H1 (cell line): ENCODE results near the gene FNDC5. TPM values are rescaled to one million over a fixed set of nuclear protein-coding genes. Genes with fewer than 3 reads are reported as not detected.

Experiments used
- CTCF ChIA-PET: fragments of 300-600 bp; sonication (Branson Sonifier 250); formaldehyde crosslinking; loops from one replicate; lab custom pipeline; 2021; ENCODE audit not compliant: partially characterized antibody; lab: Charles Lee
- POLR2A ChIA-PET: fragments of 300-600 bp; sonication (Branson Sonifier 250); formaldehyde crosslinking; loops from one replicate; lab custom pipeline; 2021; ENCODE audit warnings: inconsistent platforms; ENCODE audit not compliant: partially characterized antibody; lab: Charles Lee
- DNase-seq, 2 experiments: peaks; one replicate each; pipeline versions ENCODE4 v3.0.0 to v3.0.0-alpha.2; 2010 to 2022; ENCODE audit warnings: low spot score in 2 of 2, low read depth in 1 of 2, mixed read lengths in 1 of 2
- FAIRE-seq: peaks from 2 replicates; lab custom pipeline; 2011; peaks lifted over from hg19 to GRCh38; lab: Jason Lieb, UNC
- H2AFZ ChIP-seq: 2 replicates; pipeline ENCODE4 v1.8.1; 2012; ENCODE audit warnings: low read length, inconsistent platforms
- H2AK5ac ChIP-seq: 2 replicates; pipeline ENCODE4 v1.6.1; 2013; ENCODE audit warnings: low read depth, low read length
- H2BK120ac ChIP-seq: replicated peaks from 2 replicates; pipeline ENCODE3; 2013; ENCODE audit warnings: low read depth, low read length, inconsistent platforms
- H2BK12ac ChIP-seq: 2 replicates; pipeline ENCODE4 v1.6.1; 2013; ENCODE audit warnings: low read depth, low read length
- H2BK15ac ChIP-seq: 2 replicates; pipeline ENCODE4 v1.6.1; 2013; ENCODE audit warnings: low read length
- H2BK20ac ChIP-seq: 2 replicates; pipeline ENCODE4 v1.6.1; 2013; ENCODE audit warnings: low read length
- H2BK5ac ChIP-seq: 2 replicates; pipeline ENCODE4 v1.6.1; 2013; ENCODE audit warnings: low read depth, low read length
- H3K14ac ChIP-seq: 2 replicates; pipeline ENCODE4 v1.6.1; 2013; ENCODE audit warnings: inconsistent platforms; ENCODE audit not compliant: insufficient read length
- H3K18ac ChIP-seq: 2 replicates; pipeline ENCODE4 v1.6.1; 2013; ENCODE audit warnings: low read length; ENCODE audit errors: extremely low read depth
- H3K23ac ChIP-seq: 2 replicates; pipeline ENCODE4 v1.6.1; 2013; ENCODE audit warnings: inconsistent platforms; ENCODE audit not compliant: insufficient read length
- H3K23me2 ChIP-seq: 2 replicates; pipeline ENCODE4 v1.6.1; 2013; ENCODE audit warnings: low read depth, low read length
- H3K27ac ChIP-seq: 2 replicates; pipeline ENCODE4 v1.6.1; 2011; ENCODE audit warnings: low read depth, low read length, inconsistent platforms
- H3K27me3 ChIP-seq, 4 experiments: replicated peaks in 1 of 4; 1 replicate in 1 of 4; 2 replicates in 3 of 4; pipeline versions ENCODE4 v1.6.1 to v1.8.1; 2011 to 2013; ENCODE audit warnings: low read length in 3 of 4, mild to moderate bottlenecking in 3 of 4, inconsistent platforms in 2 of 4, mixed read lengths in 2 of 4, moderate library complexity in 1 of 4; ENCODE audit not compliant: control insufficient read depth in 3 of 4, insufficient read depth in 3 of 4; ENCODE audit errors: extremely low read depth in 1 of 4
- H3K36me3 ChIP-seq, 4 experiments: 2 replicates each; pipeline versions ENCODE4 v1.6.1 to v1.8.1; 2011 to 2013; ENCODE audit warnings: mild to moderate bottlenecking in 4 of 4, low read length in 3 of 4, moderate library complexity in 2 of 4, control low read depth in 1 of 4, inconsistent platforms in 1 of 4; ENCODE audit not compliant: insufficient read depth in 4 of 4, control insufficient read depth in 2 of 4
- H3K4ac ChIP-seq: replicated peaks from 2 replicates; pipeline ENCODE3; 2013; ENCODE audit warnings: low read length, low read depth, mixed read lengths, inconsistent platforms; ENCODE audit not compliant: insufficient read length
- H3K4me1 ChIP-seq, 4 experiments: replicated peaks in 1 of 4; 1 replicate in 1 of 4; 2 replicates in 3 of 4; pipeline versions ENCODE4 v1.6.1 to v1.8.1; 2011 to 2013; ENCODE audit warnings: low read length in 3 of 4, inconsistent platforms in 2 of 4, mixed read lengths in 1 of 4; ENCODE audit not compliant: insufficient read depth in 4 of 4, control insufficient read depth in 3 of 4
- H3K4me2 ChIP-seq, 2 experiments: 2 replicates each; pipeline versions ENCODE4 v1.6.1 to v1.8.1; 2011 to 2013; ENCODE audit warnings: low read depth in 2 of 2, low read length in 2 of 2, control low read depth in 1 of 2, inconsistent platforms in 1 of 2, mild to moderate bottlenecking in 1 of 2; ENCODE audit not compliant: insufficient read depth in 1 of 2
- H3K4me3 ChIP-seq, 4 experiments: fragments of 200-600, 300-600 bp in 1 of 4; sonication (generic), shearing (Covaris generic), sonication (Bioruptor Twin) in 1 of 4; 2 replicates each; pipeline versions ENCODE4 v1.5.1 to v1.8.1; 2011 to 2016; ENCODE audit warnings: low read length in 4 of 4, low read depth in 3 of 4, control low read depth in 2 of 4, inconsistent platforms in 2 of 4, mild to moderate bottlenecking in 2 of 4, mixed read lengths in 1 of 4, moderate library complexity in 1 of 4; ENCODE audit not compliant: insufficient read depth in 2 of 4; ENCODE audit errors: extremely low read depth in 1 of 4
- H3K56ac ChIP-seq: replicated peaks from 2 replicates; pipeline ENCODE3; 2013; ENCODE audit warnings: low read depth, mild to moderate bottlenecking, mixed read lengths, low read length, inconsistent platforms; ENCODE audit not compliant: insufficient read length
- H3K79me1 ChIP-seq: 2 replicates; pipeline ENCODE4 v1.6.1; 2013; ENCODE audit warnings: low read depth, low read length, control low read depth
- H3K79me2 ChIP-seq, 2 experiments: 2 replicates each; pipeline versions ENCODE4 v1.6.1 to v1.8.1; 2012 to 2013; ENCODE audit warnings: low read length in 2 of 2, mild to moderate bottlenecking in 2 of 2, inconsistent platforms in 1 of 2; ENCODE audit not compliant: insufficient read depth in 2 of 2, control insufficient read depth in 1 of 2
- H3K9ac ChIP-seq, 4 experiments: replicated peaks in 1 of 4; 1 replicate in 1 of 4; 2 replicates in 3 of 4; pipeline versions ENCODE4 v1.6.1 to v1.8.1; 2011 to 2013; ENCODE audit warnings: low read depth in 3 of 4, low read length in 3 of 4, control low read depth in 2 of 4, mild to moderate bottlenecking in 2 of 4, moderate library complexity in 2 of 4, inconsistent platforms in 1 of 4; ENCODE audit errors: extremely low read depth in 1 of 4
- H3K9me3 ChIP-seq, 2 experiments: 2 replicates each; pipeline versions ENCODE4 v1.6.1 to v1.8.1; 2012 to 2013; ENCODE audit warnings: mild to moderate bottlenecking in 2 of 2, moderate library complexity in 2 of 2, control low read depth in 1 of 2, inconsistent platforms in 1 of 2, low read depth in 1 of 2, low read length in 1 of 2, mixed read lengths in 1 of 2; ENCODE audit not compliant: insufficient read depth in 2 of 2
- H4K20me1 ChIP-seq, 2 experiments: replicated peaks in 1 of 2; 2 replicates each; pipeline versions ENCODE3 to v1.8.1; 2011 to 2013; ENCODE audit warnings: inconsistent platforms in 2 of 2, low read length in 2 of 2, mild to moderate bottlenecking in 1 of 2; ENCODE audit not compliant: insufficient read depth in 2 of 2, control insufficient read depth in 1 of 2
- H4K5ac ChIP-seq: 2 replicates; pipeline ENCODE4 v1.6.1; 2013; ENCODE audit warnings: low read length, low read depth, mixed read lengths, inconsistent platforms; ENCODE audit not compliant: insufficient read length
- H4K8ac ChIP-seq: 2 replicates; pipeline ENCODE4 v1.8.0; 2013; ENCODE audit warnings: mild to moderate bottlenecking, moderate library complexity, low read length, inconsistent platforms; ENCODE audit not compliant: insufficient read depth; ENCODE audit errors: extremely low read depth
- H4K91ac ChIP-seq: replicated peaks from 2 replicates; pipeline ENCODE3; 2013; ENCODE audit warnings: low read length, mixed read lengths, inconsistent platforms; ENCODE audit not compliant: insufficient read length
- CTCF ChIP-seq, 3 experiments: IDR thresholded peaks; 1 replicate in 2 of 3; 2 replicates in 1 of 3; pipeline versions ENCODE4 v1.5.1 to v1.6.1; 2011; ENCODE audit warnings: low read length in 3 of 3, mild to moderate bottlenecking in 3 of 3, inconsistent platforms in 2 of 3, low read depth in 1 of 3, moderate library complexity in 1 of 3; ENCODE audit not compliant: insufficient read depth in 1 of 3; ENCODE audit errors: control extremely low read depth in 1 of 3
- EP300 ChIP-seq, 2 experiments: IDR thresholded peaks; 1 replicate in 1 of 2; 2 replicates in 1 of 2; pipeline ENCODE4 v1.6.1; 2011 to 2012; ENCODE audit warnings: low read depth in 2 of 2, low read length in 2 of 2, mild to moderate bottlenecking in 2 of 2, borderline replicate concordance in 1 of 2, inconsistent platforms in 1 of 2, moderate library complexity in 1 of 2
- FOSL1 ChIP-seq: IDR thresholded peaks from 2 replicates; pipeline ENCODE4 v1.6.1; 2011; ENCODE audit warnings: mild to moderate bottlenecking, low read depth, low read length, moderate library complexity; ENCODE audit not compliant: insufficient read depth
- RAD21 ChIP-seq, 2 experiments: IDR thresholded peaks in 1 of 2; conservative IDR thresholded peaks in 1 of 2; 2 replicates each; pipeline ENCODE4 v1.6.1; 2011; ENCODE audit warnings: low read depth in 2 of 2, low read length in 2 of 2, improper control_type of control experiment in 1 of 2, inconsistent platforms in 1 of 2, mild to moderate bottlenecking in 1 of 2, moderate library complexity in 1 of 2
- SUZ12 ChIP-seq: fragments of 200-600 bp; sonication (generic); IDR thresholded peaks from 2 replicates; pipeline ENCODE4 v1.6.1; 2012; ENCODE audit warnings: mild to moderate bottlenecking, inconsistent platforms, low read length, moderate library complexity, mixed read lengths
- WGBS, 2 experiments: shearing (Covaris generic) in 1 of 2; methylation state at CpG; one replicate each; pipeline versions ENCODE4 v1.1.6 to v1.1.7; 2013 to 2015; ENCODE audit warnings: low lambda C conversion rate in 2 of 2, mixed read lengths in 2 of 2, inconsistent platforms in 1 of 2, low coverage in 1 of 2, missing lambda C conversion rate in 1 of 2; ENCODE audit not compliant: insufficient replicate concordance in 2 of 2, insufficient coverage in 1 of 2, insufficient read length in 1 of 2; ENCODE audit errors: extremely low coverage in 1 of 2, missing lambda C conversion rate in 1 of 2; 5-methylcytosine and 5-hydroxymethylcytosine counted together
- polyA plus RNA-seq, 7 experiments: library from polyadenylated mRNA; depleted of rRNA in 3 of 7; stranded (reverse) in 5 of 7; unstranded in 2 of 7; fragments of >200 nt in 5 of 7; fragments of 200-250 nt in 2 of 7; gene quantifications; 1 replicate in 5 of 7; 2 replicates in 1 of 7; 4 replicates in 1 of 7; pipeline versions ENCODE4 v1.2.1 to v1.2.3, GENCODE V29; 2011 to 2013; ENCODE audit warnings: missing spikeins in 2 of 7, mixed read lengths in 2 of 7
- total RNA-seq: library from RNA; stranded (reverse); fragmentation: NEBNext Ultra II Directional; extraction: Animal tissue kit (Norgen Biotek cat#: 25700); gene quantifications from 2 replicates; pipeline ENCODE4 v1.2.1, GENCODE V29; 2021

The FNDC5 gene
- total and polyA plus RNA-seq, 2 of the 8 experiments (the other 6 are each of a cell fraction or from before 2014, with no cell fraction given): 1.8 to 2.0 TPM

- H3K9me3 ChIP-seq: no peaks in the 10 kb centered on the region
- POLR2A ChIA-PET: interaction anchor here (0.6 kb wide), 1 partner anchor 58 kb away, joined by 4 read pairs; no protein-coding TSS in a partner anchor
- no peak overlapping the region for H3K9ac ChIP-seq
- H2BK15ac ChIP-seq: no peak overlapping the region
- H2BK5ac ChIP-seq: no peak overlapping the region
- H4K91ac ChIP-seq: no peak overlapping the region
- H4K20me1 ChIP-seq: no peaks in the 10 kb centered on the region
- no peak overlapping the region for H4K8ac ChIP-seq
- H3K23me2 ChIP-seq: peaks cover under 1% of the 10 kb centered on the region; the same call in 1 of the 2 replicates
- no peak for TF ChIP-seq EP300 (IDR thresholded peaks at IDR 0.05; ENCODE audit: borderline replicate concordance in 1 of 2, low read depth in 2 of 2, low read length in 2 of 2)
- TF ChIP-seq SUZ12: no peak
- TF ChIP-seq FOSL1: no peak
- no peak for TF ChIP-seq RAD21 (IDR thresholded peaks at IDR 0.05 in 1 of 2, conservative IDR thresholded peaks at IDR 0.05 in 1 of 2; ENCODE audit: low read depth in 2 of 2, low read length in 2 of 2)
- TF ChIP-seq CTCF (IDR thresholded peaks at IDR 0.05; ENCODE audit: control extremely low read depth in 1 of 3, insufficient read depth in 1 of 3, low read depth in 1 of 3, low read length in 3 of 3): no peak
- no peak overlapping the region for H3K4me2 ChIP-seq
- CTCF ChIA-PET: interaction anchor here (0.6 to 2.3 kb wide), 5 partner anchors 9 to 855 kb away, joined by 3 to 6 read pairs (median 4); no protein-coding TSS in a partner anchor
- no peak overlapping the region for H3K18ac ChIP-seq
- H2AFZ ChIP-seq: no peak overlapping the region; the same call in 1 of the 2 replicates
- H3K27ac ChIP-seq: no peak overlapping the region
- no peaks in the 10 kb centered on the region for H3K36me3 ChIP-seq
- DNase-seq: no peak
- H3K79me2 ChIP-seq: no peaks in the 10 kb centered on the region
- H3K4ac ChIP-seq: no peak overlapping the region
- H2AK5ac ChIP-seq: no peak overlapping the region
- no peak overlapping the region for H2BK120ac ChIP-seq
- peaks cover 0 to under 1% (median under 1%) of the 10 kb centered on the region in 4 experiments; a peak in 3 of 7 replicates for H3K4me1 ChIP-seq
- WGBS, 2 experiments: 88% methylated on average over 5 of the region's 7 CpGs; no CpG with 5 or more reads in 1 of the 2 experiments
- no peak overlapping the region for H2BK20ac ChIP-seq
- no peak overlapping the region for H3K4me3 ChIP-seq
- H3K79me1 ChIP-seq: no peaks in the 10 kb centered on the region
- H4K5ac ChIP-seq: no peak overlapping the region
- H3K23ac ChIP-seq: no peak overlapping the region
- H2BK12ac ChIP-seq: no peak overlapping the region
- no peak overlapping the region for H3K56ac ChIP-seq
- FAIRE-seq: no peak
- H3K27me3 ChIP-seq: peaks cover 2 to 11% (median 8%) of the 10 kb centered on the region in 4 experiments
- no peak overlapping the region for H3K14ac ChIP-seq
Measured at GRCh38 chr1:32906654-32907053, 35.9 kb upstream of the FNDC5 start.
